ENCODE results near the gene FLOT2.

GRCh38 chr17:28920201-28920600 lies 22.7 kb upstream of the FLOT2 start:
- TF ChIP-seq CTCF (IDR thresholded peaks at IDR 0.05): no peak
- no peak for TF ChIP-seq POLR2A (IDR thresholded peaks at IDR 0.05)

Measured in lower leg skin (tissue), 3 donors.